HepG2 (cell line): Measurements from ENCODE around the gene PLSCR5. TPM values are rescaled to one million over a fixed set of nuclear protein-coding genes. Genes with fewer than 3 reads are reported as not detected.
A peak's percentile ranks its signal among the peaks of the same experiment; 100 is the strongest.

Source experiments
- E2F1 ChIP-seq: sonication (generic); formaldehyde crosslinking; IDR thresholded peaks from 2 replicates; pipeline ENCODE4 v1.5.0; 2020; ENCODE audit warnings: missing genetic modification reagents
- FOXP1 ChIP-seq, 2 experiments: fragments of 450-650 bp in 1 of 2; IDR thresholded peaks; 2 replicates each; pipeline ENCODE4 v1.6.1; 2017 to 2018; ENCODE audit warnings: antibody characterized with exemption in 1 of 2
- HIVEP1 ChIP-seq: sonication (generic); formaldehyde crosslinking; IDR thresholded peaks from 2 replicates; pipeline ENCODE4 v1.4.0; 2020; ENCODE audit warnings: mild to moderate bottlenecking, missing genetic modification reagents
- HMG20B ChIP-seq: conservative IDR thresholded peaks from 2 replicates; pipeline ENCODE4 v1.6.1; 2016; ENCODE audit warnings: missing genetic modification reagents, missing compliant biosample characterization
- MIER2 ChIP-seq: IDR thresholded peaks from 2 replicates; pipeline ENCODE4 v1.6.1; 2016; ENCODE audit warnings: missing biosample characterization, missing genetic modification reagents
- MXD1 ChIP-seq: sonication (generic); formaldehyde crosslinking; IDR thresholded peaks from 2 replicates; pipeline ENCODE4 v1.4.0; 2020; ENCODE audit warnings: mild to moderate bottlenecking, missing genetic modification reagents
- PBX3 ChIP-seq: sonication (generic); formaldehyde crosslinking; IDR thresholded peaks from 2 replicates; pipeline ENCODE4 v1.8.1; 2023; ENCODE audit warnings: missing genetic modification reagents, inconsistent platforms, borderline replicate concordance
- PRMT3 ChIP-seq: sonication (generic); formaldehyde crosslinking; IDR thresholded peaks from 2 replicates; pipeline ENCODE4 v1.8.1; 2022; ENCODE audit warnings: low read depth, mild to moderate bottlenecking, moderate library complexity, missing genetic modification reagents, borderline replicate concordance
- SUZ12 ChIP-seq: fragments of 150-350 bp; IDR thresholded peaks from 2 replicates; pipeline ENCODE4 v1.6.1; 2014; ENCODE audit warnings: low read depth, low read length
- TBP ChIP-seq: sonication (generic); formaldehyde crosslinking; IDR thresholded peaks from 2 replicates; pipeline ENCODE4 v1.5.0; 2020; ENCODE audit warnings: missing genetic modification reagents
- ZFX ChIP-seq: sonication (generic); formaldehyde crosslinking; IDR thresholded peaks from 2 replicates; pipeline ENCODE4 v1.4.0; 2020; ENCODE audit warnings: mild to moderate bottlenecking, low read depth, missing genetic modification reagents, moderate library complexity
- ZNF253 ChIP-seq: sonication (generic); formaldehyde crosslinking; IDR thresholded peaks from 2 replicates; pipeline ENCODE4 v1.8.0; 2022; ENCODE audit warnings: mild to moderate bottlenecking, missing genetic modification reagents, borderline replicate concordance
- ZNF280D ChIP-seq: sonication (generic); formaldehyde crosslinking; IDR thresholded peaks from 2 replicates; pipeline ENCODE4 v1.5.1; 2020; ENCODE audit warnings: mild to moderate bottlenecking, missing genetic modification reagents
- ZNF3 ChIP-seq: IDR thresholded peaks from 2 replicates; pipeline ENCODE4 v1.7.0; 2017; ENCODE audit warnings: inconsistent platforms
- ZNF350 ChIP-seq: sonication (generic); formaldehyde crosslinking; IDR thresholded peaks from 2 replicates; pipeline ENCODE4 v1.4.0; 2020; ENCODE audit warnings: mild to moderate bottlenecking, low read depth, missing genetic modification reagents, borderline replicate concordance
- ZNF496 ChIP-seq: sonication (generic); formaldehyde crosslinking; IDR thresholded peaks from 2 replicates; pipeline ENCODE4 v1.8.1; 2023; ENCODE audit warnings: mild to moderate bottlenecking, moderate library complexity, missing genetic modification reagents; ENCODE audit not compliant: insufficient replicate concordance
- ZNF557 ChIP-seq: sonication (generic); formaldehyde crosslinking; IDR thresholded peaks from 2 replicates; pipeline ENCODE4 v1.4.0; 2020; ENCODE audit warnings: missing genetic modification reagents
- ZNF713 ChIP-seq: sonication (generic); formaldehyde crosslinking; IDR thresholded peaks from 2 replicates; pipeline ENCODE4 v1.4.0; 2020; ENCODE audit warnings: mild to moderate bottlenecking, missing genetic modification reagents
- ZNF768 ChIP-seq: sonication (generic); formaldehyde crosslinking; IDR thresholded peaks from 2 replicates; pipeline ENCODE4 v1.4.0; 2020; ENCODE audit warnings: missing genetic modification reagents
- polyA plus RNA-seq, 8 experiments: library from polyadenylated mRNA; depleted of rRNA in 3 of 8; stranded (reverse) in 7 of 8; unstranded in 1 of 8; fragments of >200 nt; fragmentation: Illumina TruSeq in 4 of 8; extraction: Trizol in 4 of 8; gene quantifications; 2 replicates each; pipeline versions ENCODE4 v1.2.1 to v1.2.3, GENCODE V29; 2011 to 2016; ENCODE audit warnings: low read depth in 4 of 8, missing spikeins in 1 of 8, mixed read lengths in 1 of 8; ENCODE audit not compliant: insufficient read depth in 1 of 8
- total RNA-seq, 5 experiments: library from RNA; depleted of rRNA; stranded (reverse); fragments of >200 nt; fragmentation: Illumina TruSeq; extraction: Trizol; gene quantifications; 2 replicates each; pipeline ENCODE4 v1.2.3, GENCODE V29; 2016; ENCODE audit warnings: low read depth in 1 of 5
- TF ChIP-seq, protein P1 (sequence below): sonication (generic); formaldehyde crosslinking; IDR thresholded peaks from 2 replicates; pipeline ENCODE4 v1.5.1; 2020; ENCODE audit warnings: mild to moderate bottlenecking, missing genetic modification reagents, moderate library complexity
- TF ChIP-seq, protein P2 (sequence below): sonication (generic); formaldehyde crosslinking; IDR thresholded peaks from 2 replicates; pipeline ENCODE4 v1.5.1; 2020; ENCODE audit warnings: missing genetic modification reagents, mild to moderate bottlenecking, borderline replicate concordance

Gene PLSCR5
- total and polyA plus RNA-seq, 2 of the 13 experiments (the other 11 are each of a cell fraction or from before 2014, with no cell fraction given), result 0.50 TPM; not detected in 1

DNA sequence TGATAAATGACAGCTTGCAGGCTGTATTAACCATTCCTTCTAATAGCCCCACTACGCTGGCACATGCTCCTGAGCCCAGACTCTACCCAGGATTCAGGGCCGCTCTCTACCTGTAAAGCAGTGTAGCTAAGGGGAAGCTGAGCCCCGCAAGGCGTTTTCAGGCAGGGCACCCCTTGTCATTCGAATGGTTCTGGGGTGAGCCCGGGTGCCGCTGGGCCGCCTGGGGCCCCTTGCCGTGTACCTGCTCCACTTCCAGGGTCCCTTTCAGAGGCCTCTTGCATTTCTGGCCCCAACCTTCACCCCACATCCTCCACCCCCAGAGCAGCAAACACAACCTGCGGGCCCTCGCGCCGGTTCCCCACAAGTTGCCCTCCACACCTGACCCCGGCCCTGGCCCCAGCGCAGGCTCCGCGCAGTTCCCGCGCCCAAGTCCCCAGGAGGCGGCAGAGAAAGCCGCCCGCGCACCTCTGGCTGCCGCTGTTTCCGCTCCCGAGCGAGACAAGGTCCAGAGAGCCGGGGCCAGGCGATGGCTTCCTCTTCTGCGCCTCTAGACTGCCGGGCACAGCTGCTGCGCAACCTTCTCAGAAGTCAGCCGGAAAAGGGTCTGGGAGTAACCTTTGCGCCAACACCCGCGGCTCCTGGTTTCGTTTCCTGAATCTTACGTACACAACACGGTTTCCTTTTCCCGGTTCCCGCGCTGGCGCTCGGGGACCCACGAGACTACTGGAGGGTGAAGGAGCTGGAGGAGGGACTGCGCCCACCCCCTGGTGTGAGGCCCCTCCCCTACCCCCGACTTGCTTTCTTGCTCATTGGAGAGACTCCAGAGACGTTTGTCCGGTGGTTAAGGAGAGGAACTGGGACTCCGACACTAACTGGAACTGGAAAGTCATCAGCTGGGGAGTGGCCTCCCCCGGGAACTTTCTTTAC is 60.9 kb downstream of the PLSCR5 start, which contains the start of gene PLSCR1 (continued):
- TF ChIP-seq MXD1 (CRISPR knock-in tag) (peak; percentile 55; the same call in 1 of the 2 replicates), HMG20B (no peak), MIER2 (CRISPR knock-in tag) (no peak), ZNF496 (CRISPR knock-in tag) (no peak), FOXP1 (IDR thresholded peaks at IDR 0.05) (no peak), FOXP1 (CRISPR knock-in tag; IDR thresholded peaks at IDR 0.05) (no peak), PRMT3 (peak; percentile 83), PBX3 (CRISPR knock-in tag) (no peak), SUZ12 (no peak), ZNF350 (CRISPR knock-in tag) (no peak; the same call in 1 of the 2 replicates), ZNF713 (CRISPR knock-in tag) (no peak), ZNF280D (no peak), E2F1 (peak; percentile 83), ZNF253 (CRISPR knock-in tag) (no peak), ZFX (CRISPR knock-in tag) (peak; percentile 70), ZNF3 (no peak), TBP (CRISPR knock-in tag) (no peak), ZNF557 (CRISPR knock-in tag) (no peak), ZNF768 (CRISPR knock-in tag) (peak; percentile 40; the same call in 1 of the 2 replicates), HIVEP1 (CRISPR knock-in tag) (peak; percentile 68)
- TF ChIP-seq, protein P1, sequence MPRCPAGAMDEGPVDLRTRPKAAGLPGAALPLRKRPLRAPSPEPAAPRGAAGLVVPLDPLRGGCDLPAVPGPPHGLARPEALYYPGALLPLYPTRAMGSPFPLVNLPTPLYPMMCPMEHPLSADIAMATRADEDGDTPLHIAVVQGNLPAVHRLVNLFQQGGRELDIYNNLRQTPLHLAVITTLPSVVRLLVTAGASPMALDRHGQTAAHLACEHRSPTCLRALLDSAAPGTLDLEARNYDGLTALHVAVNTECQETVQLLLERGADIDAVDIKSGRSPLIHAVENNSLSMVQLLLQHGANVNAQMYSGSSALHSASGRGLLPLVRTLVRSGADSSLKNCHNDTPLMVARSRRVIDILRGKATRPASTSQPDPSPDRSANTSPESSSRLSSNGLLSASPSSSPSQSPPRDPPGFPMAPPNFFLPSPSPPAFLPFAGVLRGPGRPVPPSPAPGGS (CRISPR knock-in tag), result no peak
- TF ChIP-seq, protein P2, sequence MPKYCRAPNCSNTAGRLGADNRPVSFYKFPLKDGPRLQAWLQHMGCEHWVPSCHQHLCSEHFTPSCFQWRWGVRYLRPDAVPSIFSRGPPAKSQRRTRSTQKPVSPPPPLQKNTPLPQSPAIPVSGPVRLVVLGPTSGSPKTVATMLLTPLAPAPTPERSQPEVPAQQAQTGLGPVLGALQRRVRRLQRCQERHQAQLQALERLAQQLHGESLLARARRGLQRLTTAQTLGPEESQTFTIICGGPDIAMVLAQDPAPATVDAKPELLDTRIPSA, result peak; percentile 89; the same call in 1 of the 2 replicates
